Smooth muscle cell (in vitro differentiated cells): ENCODE results near the gene SLAIN2. TPM values are rescaled to one million over a fixed set of nuclear protein-coding genes. Genes with fewer than 3 reads are reported as not detected.
"Not testable (repeated sequence)": the region's sequence is repeated elsewhere in the genome, so short reads cannot be mapped to it uniquely, and the experiment has no call there.

Experiments
- DNase-seq: peaks from one replicate; lab custom pipeline; 2025; ENCODE audit not compliant: unreplicated experiment; lab: John Stamatoyannopoulos, UW
- H2AFZ ChIP-seq: fragments of 200-600 bp; sonication (generic); 2 replicates; pipeline ENCODE4 v1.6.0; 2016; ENCODE audit warnings: antibody characterized with exemption, low read depth, mild to moderate bottlenecking
- H3F3A ChIP-seq: fragments of 200-600 bp; sonication (generic); 2 replicates; pipeline ENCODE4 v1.6.0; 2017; ENCODE audit warnings: antibody characterized with exemption, low read depth
- H3K27ac ChIP-seq: fragments of 200-600 bp; sonication (generic); 2 replicates; pipeline ENCODE4 v1.5.1; 2016; ENCODE audit warnings: low read depth, mild to moderate bottlenecking
- H3K27me3 ChIP-seq: fragments of 200-600 bp; sonication (generic); 2 replicates; pipeline ENCODE4 v1.6.1; 2016; ENCODE audit warnings: low read depth, mild to moderate bottlenecking
- H3K36me3 ChIP-seq: fragments of 200-600 bp; sonication (generic); 2 replicates; pipeline ENCODE4 v1.5.1; 2016; ENCODE audit warnings: low read depth
- H3K4me1 ChIP-seq: fragments of 200-600 bp; sonication (generic); 2 replicates; pipeline ENCODE4 v1.5.1; 2016; ENCODE audit warnings: low read depth
- H3K4me2 ChIP-seq: fragments of 200-600 bp; sonication (generic); 2 replicates; pipeline ENCODE4 v1.6.0; 2016; ENCODE audit warnings: mild to moderate bottlenecking
- H3K4me3 ChIP-seq: fragments of 200-600 bp; sonication (generic); 2 replicates; pipeline ENCODE4 v1.5.1; 2016; ENCODE audit warnings: mild to moderate bottlenecking
- H3K79me2 ChIP-seq: fragments of 200-600 bp; sonication (generic); 2 replicates; pipeline ENCODE4 v1.6.0; 2016; ENCODE audit warnings: low read depth, mild to moderate bottlenecking
- H3K9ac ChIP-seq: fragments of 200-600 bp; sonication (generic); 2 replicates; pipeline ENCODE4 v1.6.0; 2016; ENCODE audit warnings: low read depth
- H3K9me3 ChIP-seq: fragments of 200-600 bp; sonication (generic); replicated peaks from 2 replicates; pipeline ENCODE4 v1.5.1; 2016; ENCODE audit warnings: low read depth
- H4K20me1 ChIP-seq: fragments of 200-600 bp; sonication (generic); 2 replicates; pipeline ENCODE4 v1.6.0; 2016; ENCODE audit warnings: low read depth
- WGBS: methylation state at CpG from one replicate; pipeline ENCODE4 v1.1.7; 2016; ENCODE audit warnings: low lambda C conversion rate; 5-methylcytosine and 5-hydroxymethylcytosine counted together
- polyA plus RNA-seq: library from polyadenylated mRNA; unstranded; fragments of >200 nt; fragmentation: Nextera tagmentation; extraction: Ambion mirVana; gene quantifications from 2 replicates; pipeline ENCODE4 v1.2.1, GENCODE V29; 2016
- total RNA-seq: library from RNA; depleted of rRNA; stranded (reverse); fragments of >200 nt; gene quantifications from 2 replicates; pipeline ENCODE4 v1.2.3, GENCODE V29; 2014
- TF ChIP-seq, protein P1 (sequence below): fragments of 200-600 bp; sonication (generic); IDR thresholded peaks from 2 replicates; pipeline ENCODE4 v1.5.1; 2017; ENCODE audit warnings: borderline replicate concordance, mild to moderate bottlenecking, antibody characterized with exemption; ENCODE audit not compliant: insufficient read depth, poor library complexity, severe bottlenecking

The SLAIN2 gene
- total and polyA plus RNA-seq, 2 experiments from 2014 or later: 46.4 to 143 TPM

DNA sequence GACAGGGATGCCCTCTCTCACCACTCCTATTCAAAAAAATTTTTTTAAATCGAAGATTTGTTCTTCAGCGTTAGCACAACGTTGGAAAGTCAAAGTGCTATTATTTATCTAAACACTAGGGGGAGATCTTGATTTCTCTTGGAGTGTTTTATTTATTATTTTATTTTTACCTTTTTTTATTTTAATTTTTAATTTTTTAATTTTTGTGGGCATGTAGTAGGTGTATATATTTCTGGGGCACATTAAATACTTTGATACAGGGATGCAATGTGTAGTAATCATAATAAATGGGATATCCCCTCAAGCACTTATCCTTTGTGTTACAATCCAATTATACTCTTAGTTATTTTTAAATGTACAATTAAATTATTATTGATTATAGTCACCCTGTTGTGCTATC lies 104.4 kb downstream of the SLAIN2 start:
- Histone ChIP-seq H3K9me3 (no peaks in the 10 kb centered on the region), H3K4me3 (no peak overlapping the region), H4K20me1 (no peaks in the 10 kb centered on the region), H3K27ac (no peak overlapping the region), H3K36me3 (no peaks in the 10 kb centered on the region), H3K4me2 (no peak overlapping the region), H3F3A (no peaks in the 10 kb centered on the region), H3K79me2 (no peaks in the 10 kb centered on the region), H3K27me3 (no peaks in the 10 kb centered on the region), H3K9ac (no peak overlapping the region), H3K4me1 (no peaks in the 10 kb centered on the region), H2AFZ (no peak overlapping the region)
- TF ChIP-seq, protein P1, sequence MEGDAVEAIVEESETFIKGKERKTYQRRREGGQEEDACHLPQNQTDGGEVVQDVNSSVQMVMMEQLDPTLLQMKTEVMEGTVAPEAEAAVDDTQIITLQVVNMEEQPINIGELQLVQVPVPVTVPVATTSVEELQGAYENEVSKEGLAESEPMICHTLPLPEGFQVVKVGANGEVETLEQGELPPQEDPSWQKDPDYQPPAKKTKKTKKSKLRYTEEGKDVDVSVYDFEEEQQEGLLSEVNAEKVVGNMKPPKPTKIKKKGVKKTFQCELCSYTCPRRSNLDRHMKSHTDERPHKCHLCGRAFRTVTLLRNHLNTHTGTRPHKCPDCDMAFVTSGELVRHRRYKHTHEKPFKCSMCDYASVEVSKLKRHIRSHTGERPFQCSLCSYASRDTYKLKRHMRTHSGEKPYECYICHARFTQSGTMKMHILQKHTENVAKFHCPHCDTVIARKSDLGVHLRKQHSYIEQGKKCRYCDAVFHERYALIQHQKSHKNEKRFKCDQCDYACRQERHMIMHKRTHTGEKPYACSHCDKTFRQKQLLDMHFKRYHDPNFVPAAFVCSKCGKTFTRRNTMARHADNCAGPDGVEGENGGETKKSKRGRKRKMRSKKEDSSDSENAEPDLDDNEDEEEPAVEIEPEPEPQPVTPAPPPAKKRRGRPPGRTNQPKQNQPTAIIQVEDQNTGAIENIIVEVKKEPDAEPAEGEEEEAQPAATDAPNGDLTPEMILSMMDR: peak; percentile 59
- WGBS: 31% methylated on average over 3 of the region's 3 CpGs
- no peak for DNase-seq

DNA sequence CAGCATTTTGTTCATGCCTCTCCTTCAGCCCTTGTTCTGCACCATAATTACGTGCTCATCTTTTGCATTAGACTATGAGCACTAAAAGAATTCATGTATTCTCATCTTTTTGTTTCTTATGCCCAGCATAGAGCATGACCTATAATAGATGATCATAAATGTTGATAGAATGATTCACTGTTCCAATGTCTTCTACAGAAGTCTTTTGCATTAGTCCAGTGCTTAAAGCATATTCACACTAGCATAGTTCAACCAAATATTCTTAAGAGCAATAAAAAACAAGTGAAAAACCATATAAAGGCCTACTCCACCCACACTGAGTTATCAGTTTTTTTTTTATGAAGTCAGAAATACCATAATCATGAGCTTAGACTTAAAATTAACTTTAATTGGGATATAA lies 105.3 kb downstream of the SLAIN2 start:
- H3K27ac ChIP-seq: no peak overlapping the region
- 93% methylated on average over 1 of the region's 1 CpG for whole genome bisulfite sequencing
- no peaks in the 10 kb centered on the region for H4K20me1 ChIP-seq

DNA sequence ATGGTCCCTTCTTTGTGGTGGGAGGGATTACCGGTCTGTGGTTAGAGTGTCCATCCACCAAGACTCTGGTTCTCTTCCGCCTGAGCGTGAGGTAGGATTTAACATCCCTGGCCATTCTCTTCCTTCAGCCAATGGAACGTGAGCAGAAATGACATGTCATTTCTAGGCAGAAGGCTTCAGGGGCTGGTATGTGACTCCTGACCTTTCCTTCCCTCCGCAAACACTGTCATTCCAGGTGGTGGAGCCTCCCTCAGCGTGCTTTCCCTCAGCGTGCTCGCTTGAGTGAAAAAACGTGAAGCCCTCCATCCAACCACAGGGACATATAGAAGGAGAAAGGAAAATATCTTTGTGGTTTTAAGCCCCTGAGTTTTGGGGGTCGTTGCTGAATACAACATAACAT lies 107.8 kb downstream of the SLAIN2 start:
- Histone ChIP-seq H3K27ac (no peak overlapping the region), H4K20me1 (no peaks in the 10 kb centered on the region), H3K27me3 (no peaks in the 10 kb centered on the region), H3K9me3 (no peaks in the 10 kb centered on the region), H3F3A (no peaks in the 10 kb centered on the region), H3K9ac (no peak overlapping the region), H3K4me3 (no peak overlapping the region), H3K4me1 (no peaks in the 10 kb centered on the region), H3K79me2 (no peaks in the 10 kb centered on the region), H2AFZ (no peak overlapping the region), H3K36me3 (no peaks in the 10 kb centered on the region), H3K4me2 (no peak overlapping the region)
- no peak for DNase-seq
- TF ChIP-seq, protein P1: no peak
- 87% methylated on average over 10 of the region's 10 CpGs for WGBS

More for the DNA sequence above, 105.3 kb downstream of the SLAIN2 start:
- Histone ChIP-seq H2AFZ (no peak overlapping the region), H3F3A (no peaks in the 10 kb centered on the region), H3K9me3 (no peaks in the 10 kb centered on the region), H3K79me2 (no peaks in the 10 kb centered on the region), H3K4me2 (no peak overlapping the region), H3K4me3 (no peak overlapping the region), H3K9ac (no peak overlapping the region), H3K27me3 (no peaks in the 10 kb centered on the region), H3K36me3 (no peaks in the 10 kb centered on the region), H3K4me1 (no peaks in the 10 kb centered on the region)
- TF ChIP-seq, protein P1: no peak
- DNase-seq: no peak

DNA sequence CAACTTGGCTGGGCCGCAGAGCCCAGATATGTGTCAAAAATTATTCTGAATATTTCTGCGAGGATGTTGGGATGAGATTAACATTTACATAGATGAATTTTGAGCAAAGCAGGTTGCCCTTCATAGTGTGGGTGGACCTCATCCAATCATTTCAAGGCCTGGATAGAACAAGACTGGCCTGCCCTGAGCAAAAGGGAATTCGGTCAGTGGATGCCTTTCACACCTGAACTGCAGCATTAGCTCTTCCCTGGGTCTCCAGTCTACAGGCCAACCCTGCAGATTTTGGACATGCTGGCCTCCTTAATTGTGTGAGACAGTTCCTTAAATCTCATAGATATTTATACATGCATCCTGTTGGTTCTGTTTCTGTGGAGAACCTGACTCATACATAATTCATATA lies 109.4 kb downstream of the SLAIN2 start:
- no peaks in the 10 kb centered on the region for H3K36me3 ChIP-seq
- no peaks in the 10 kb centered on the region for H4K20me1 ChIP-seq
- H3K4me2 ChIP-seq: no peak overlapping the region
- peaks cover under 1% of the 10 kb centered on the region for H3K27me3 ChIP-seq
- 97% methylated on average over 3 of the region's 3 CpGs for WGBS
- H3K9me3 ChIP-seq: no peaks in the 10 kb centered on the region
- no peaks in the 10 kb centered on the region for H3F3A ChIP-seq
- H3K27ac ChIP-seq: no peak overlapping the region
- no peaks in the 10 kb centered on the region for H3K4me1 ChIP-seq
- H3K79me2 ChIP-seq: no peaks in the 10 kb centered on the region
- no peak overlapping the region for H3K9ac ChIP-seq
- no peak overlapping the region for H3K4me3 ChIP-seq
- DNase-seq: no peak
- TF ChIP-seq, protein P1: no peak
- H2AFZ ChIP-seq: no peak overlapping the region

DNA sequence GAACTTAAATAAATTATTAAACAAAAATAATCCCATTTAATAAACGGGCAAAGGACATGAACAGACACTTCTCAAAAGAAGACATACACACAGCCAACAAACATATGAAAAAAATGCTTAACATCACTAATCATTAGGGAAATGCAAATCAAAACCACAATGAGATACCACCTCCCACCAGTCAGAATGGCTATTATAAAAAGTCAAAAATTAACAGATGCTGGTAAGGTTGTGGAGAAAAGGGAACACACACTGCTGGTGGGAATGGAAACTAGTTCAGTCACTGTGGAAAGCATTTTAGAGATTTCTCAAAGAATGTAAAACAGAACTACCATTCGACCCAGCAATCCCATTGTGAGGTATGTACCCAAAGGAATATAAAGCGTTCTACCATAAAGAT lies 110.3 kb downstream of the SLAIN2 start:
- H3K27ac ChIP-seq, H3K9me3 ChIP-seq, H3K4me1 ChIP-seq, H3K4me3 ChIP-seq, H3K36me3 ChIP-seq, H3K27me3 ChIP-seq, H3F3A ChIP-seq, H3K79me2 ChIP-seq, H2AFZ ChIP-seq, DNase-seq, H3K9ac ChIP-seq, H4K20me1 ChIP-seq, H3K4me2 ChIP-seq: not testable (repeated sequence)
- WGBS: 90% methylated on average over 3 of the region's 3 CpGs
